Nephron progenitor cell (in vitro differentiated cells): ENCODE results near the gene FAM83B.

Experiments
- DNase-seq: peaks from one replicate; pipeline ENCODE4 v3.0.0; 2021
- H3K27ac Mint-ChIP-seq: 2 replicates; pipeline ENCODE4 v1.8.0; 2021; ENCODE audit warnings: mild to moderate bottlenecking, moderate library complexity, mixed read lengths
- H3K27me3 Mint-ChIP-seq: 2 replicates; pipeline ENCODE4 v1.8.0; 2021; ENCODE audit warnings: mild to moderate bottlenecking, low read depth, mixed read lengths; ENCODE audit not compliant: poor library complexity
- H3K36me3 Mint-ChIP-seq: 2 replicates; pipeline ENCODE4 v1.8.0; 2021; ENCODE audit warnings: low read depth, mixed read lengths
- H3K4me1 Mint-ChIP-seq: 2 replicates; pipeline ENCODE4 v1.8.0; 2021; ENCODE audit warnings: mixed read lengths
- H3K4me3 Mint-ChIP-seq: 2 replicates; pipeline ENCODE4 v1.8.0; 2021; ENCODE audit warnings: mild to moderate bottlenecking, moderate library complexity, mixed read lengths
- H3K9me3 Mint-ChIP-seq: 2 replicates; pipeline ENCODE4 v1.8.0; 2021; ENCODE audit warnings: mild to moderate bottlenecking, moderate library complexity, mixed read lengths
- CTCF ChIP-seq: fragments of 200-600 bp; sonication (generic); IDR thresholded peaks from 2 replicates; pipeline ENCODE4 v1.5.0; 2021; ENCODE audit warnings: antibody characterized with exemption

The FAM83B gene

GRCh38 chr6:54980511-54981275, 134.1 kb downstream of the FAM83B start:
- Mint-ChIP-seq H3K4me1 (no peaks in the 10 kb centered on the region), H3K27ac (no peak overlapping the region), H3K4me3 (no peak overlapping the region), H3K9me3 (peaks cover 14% of the 10 kb centered on the region), H3K36me3 (no peaks in the 10 kb centered on the region), H3K27me3 (peaks cover 3% of the 10 kb centered on the region)
- no peak for DNase-seq
- no peak for TF ChIP-seq CTCF

GRCh38 chr6:54981276-54981609, 134.7 kb downstream of the FAM83B start:
- Mint-ChIP-seq H3K4me3 (no peak overlapping the region), H3K27ac (no peak overlapping the region), H3K4me1 (no peaks in the 10 kb centered on the region), H3K27me3 (peaks cover 3% of the 10 kb centered on the region), H3K36me3 (no peaks in the 10 kb centered on the region), H3K9me3 (peaks cover 14% of the 10 kb centered on the region)
- TF ChIP-seq CTCF, result no peak
- DNase-seq, result no peak

- Mint-ChIP-seq H3K4me3 (no peak overlapping the region), H3K9me3 (peaks cover 14% of the 10 kb centered on the region), H3K27ac (no peak overlapping the region), H3K36me3 (no peaks in the 10 kb centered on the region), H3K27me3 (peaks cover 3% of the 10 kb centered on the region), H3K4me1 (no peaks in the 10 kb centered on the region)
- DNase-seq, result no peak
- no peak for TF ChIP-seq CTCF
Observed at GRCh38 chr6:54981647-54982046, 135.1 kb downstream of the FAM83B start.

GRCh38 chr6:54987633-54988290, 141.2 kb downstream of the FAM83B start:
- Mint-ChIP-seq H3K27me3 (no peaks in the 10 kb centered on the region), H3K4me3 (no peak overlapping the region), H3K36me3 (no peaks in the 10 kb centered on the region), H3K9me3 (peaks cover 15% of the 10 kb centered on the region), H3K4me1 (no peaks in the 10 kb centered on the region), H3K27ac (no peak overlapping the region)
- no peak for DNase-seq
- TF ChIP-seq CTCF, result no peak

DNA sequence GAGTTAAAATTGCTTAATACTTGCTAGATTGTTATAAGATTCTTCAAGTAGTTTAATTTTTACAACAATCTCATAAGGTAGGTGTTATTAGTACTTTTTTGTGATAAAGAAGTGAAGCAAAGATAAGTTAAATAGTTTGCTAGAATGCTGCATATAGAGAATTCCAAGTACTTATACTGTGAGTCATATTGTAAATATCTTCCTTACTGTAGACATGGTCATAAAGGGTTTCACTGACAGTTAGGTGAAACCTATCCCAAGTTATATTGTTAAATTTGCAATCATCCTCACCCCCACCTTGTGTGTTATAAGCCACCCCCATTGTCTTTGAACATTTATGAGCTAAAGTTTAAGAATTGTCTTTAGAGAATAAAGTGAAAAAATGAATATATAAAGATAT, 142.0 kb downstream of the FAM83B start:
- no peak for DNase-seq
- no peak overlapping the region for H3K4me3 Mint-ChIP-seq
- peaks cover 23% of the 10 kb centered on the region for H3K9me3 Mint-ChIP-seq
- H3K27me3 Mint-ChIP-seq, result no peaks in the 10 kb centered on the region
- no peak overlapping the region for H3K27ac Mint-ChIP-seq
- TF ChIP-seq CTCF, result no peak
- H3K4me1 Mint-ChIP-seq, result no peaks in the 10 kb centered on the region
- H3K36me3 Mint-ChIP-seq, result no peaks in the 10 kb centered on the region

DNA sequence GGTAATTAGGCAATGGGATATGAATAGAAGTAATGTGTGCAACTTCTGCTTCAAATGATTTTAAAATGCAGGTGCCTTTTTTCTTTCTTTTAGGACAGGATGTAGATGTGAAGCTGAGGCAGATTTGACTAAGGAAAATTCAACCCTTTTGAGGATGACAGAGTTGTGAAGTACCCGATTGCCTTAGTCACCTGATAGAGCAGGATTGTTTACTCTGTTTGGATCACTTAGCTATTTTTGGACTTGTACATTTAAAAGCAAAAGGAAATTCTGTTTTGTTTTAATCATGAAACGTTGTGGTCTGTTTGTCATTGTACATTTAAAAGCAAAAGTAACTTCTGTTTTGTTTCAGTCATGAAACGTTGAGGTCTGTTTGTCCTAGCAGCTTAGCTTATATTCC, 143.4 kb downstream of the FAM83B start:
- Mint-ChIP-seq H3K4me1 (no peaks in the 10 kb centered on the region), H3K27me3 (no peaks in the 10 kb centered on the region), H3K4me3 (no peak overlapping the region), H3K36me3 (no peaks in the 10 kb centered on the region), H3K9me3 (peaks cover 27% of the 10 kb centered on the region), H3K27ac (no peak overlapping the region)
- TF ChIP-seq CTCF, result no peak
- no peak for DNase-seq
